HepG2 (cell line): Measurements from ENCODE around the gene TRIM67. TPM values are rescaled to one million over a fixed set of nuclear protein-coding genes. Genes with fewer than 3 reads are reported as not detected.
A peak's percentile ranks its signal among the peaks of the same experiment; 100 is the strongest.

Source experiments
- ATAC-seq: fragments of 200-7000 bp; cut with Tn5 transposase; 3 replicates; pipeline ENCODE4 v1.9.1; 2020; ENCODE audit warnings: mild to moderate bottlenecking, moderate library complexity
- BruUV-seq: library from RNA; stranded (reverse); fragments of 400-500 nt; replicated peaks from 2 replicates; lab custom pipeline; 2021; lab: Mats Ljungman, UMichigan
- CTCF ChIA-PET: fragments of 300-600 bp; formaldehyde crosslinking; extraction: SDS; loops from one replicate; lab custom pipeline; 2021; ENCODE audit warnings: low total read pairs, inconsistent platforms, low intra/inter-chr PET ratio; lab: Yijun Ruan, JAX
- POLR2A ChIA-PET: fragments of 350-600 bp; sonication (Branson Sonifier 250); formaldehyde crosslinking; loops from one replicate; lab custom pipeline; 2020; ENCODE audit warnings: antibody characterized with exemption, inconsistent platforms; lab: Yijun Ruan, JAX
- DNase-seq: peaks from one replicate; pipeline ENCODE4 v3.0.0-alpha.2; 2015; ENCODE audit warnings: low spot score
- FAIRE-seq: peaks from 3 replicates; lab custom pipeline; 2011; peaks lifted over from hg19 to GRCh38; lab: Jason Lieb, UNC
- H2AFZ ChIP-seq: one replicate; pipeline ENCODE4 v1.6.1; 2011; ENCODE audit warnings: low read length, inconsistent platforms
- H3K27ac ChIP-seq: fragments of 300-600 bp; 3 replicates; pipeline ENCODE4 v1.8.0; 2011; ENCODE audit warnings: mixed run types, mild to moderate bottlenecking, mixed read lengths, low read length, inconsistent platforms; ENCODE audit not compliant: insufficient read depth; ENCODE audit errors: extremely low read length
- H3K27me3 ChIP-seq, 2 experiments: fragments of 200-600 bp in 1 of 2; 2 replicates in 1 of 2; 3 replicates in 1 of 2; pipeline versions ENCODE4 v1.6.0 to v1.8.0; 2011; ENCODE audit warnings: low read length in 2 of 2, mild to moderate bottlenecking in 2 of 2, moderate library complexity in 2 of 2, inconsistent platforms in 1 of 2; ENCODE audit not compliant: insufficient read depth in 2 of 2, control insufficient read depth in 1 of 2
- H3K36me3 ChIP-seq, 2 experiments: fragments of 200-600 bp in 1 of 2; replicated peaks in 1 of 2; 2 replicates in 1 of 2; 3 replicates in 1 of 2; pipeline versions ENCODE4 v1.5.1 to v1.8.0; 2011; ENCODE audit warnings: low read length in 2 of 2, inconsistent platforms in 1 of 2; ENCODE audit not compliant: insufficient read depth in 2 of 2, control insufficient read depth in 1 of 2
- H3K4me1 ChIP-seq: 2 replicates; pipeline ENCODE4 v1.5.1; 2012; ENCODE audit warnings: low read length, inconsistent platforms; ENCODE audit not compliant: insufficient read depth
- H3K4me2 ChIP-seq: 2 replicates; pipeline ENCODE4 v1.6.0; 2011; ENCODE audit warnings: low read depth, low read length, inconsistent platforms
- H3K4me3 ChIP-seq, 3 experiments: fragments of 200-600 bp in 1 of 3; sonication (generic), shearing (Covaris generic) in 1 of 3; replicated peaks in 1 of 3; 2 replicates each; pipeline ENCODE4 v1.5.1; 2011 to 2016; ENCODE audit warnings: low read length in 3 of 3, inconsistent platforms in 2 of 3, low read depth in 2 of 3, mild to moderate bottlenecking in 2 of 3, control low read depth in 1 of 3, mixed read lengths in 1 of 3; ENCODE audit not compliant: insufficient read depth in 1 of 3
- H3K79me2 ChIP-seq: one replicate; pipeline ENCODE4 v1.6.1; 2011; ENCODE audit warnings: low read length, inconsistent platforms; ENCODE audit not compliant: insufficient read depth
- H3K9ac ChIP-seq: 2 replicates; pipeline ENCODE4 v1.6.0; 2011; ENCODE audit warnings: mild to moderate bottlenecking, low read depth, low read length, inconsistent platforms; ENCODE audit not compliant: insufficient read depth
- H3K9me3 ChIP-seq: 2 replicates; pipeline ENCODE4 v1.5.1; 2012; ENCODE audit warnings: mild to moderate bottlenecking, low read length
- H4K20me1 ChIP-seq: 2 replicates; pipeline ENCODE4 v1.6.0; 2011; ENCODE audit warnings: inconsistent platforms, mild to moderate bottlenecking, low read length, moderate library complexity; ENCODE audit not compliant: insufficient read depth
- ARID3A ChIP-seq: IDR thresholded peaks from 2 replicates; pipeline ENCODE4 v1.6.1; 2012; ENCODE audit warnings: low read depth, low read length, improper control_type of control experiment
- HHEX ChIP-seq: IDR thresholded peaks from 2 replicates; pipeline ENCODE4 v1.6.1; 2016; ENCODE audit warnings: control low read depth
- KDM6A ChIP-seq: IDR thresholded peaks from 2 replicates; pipeline ENCODE4 v1.6.1; 2016; ENCODE audit warnings: low read depth
- U2AF2 ChIP-seq: fragments of 200-400 bp; formaldehyde crosslinking; IDR thresholded peaks from 2 replicates; pipeline ENCODE4 v1.6.1; 2017; ENCODE audit warnings: low read depth, mild to moderate bottlenecking, low read length
- ZNF615 ChIP-seq: sonication (generic); formaldehyde crosslinking; IDR thresholded peaks from 2 replicates; pipeline ENCODE4 v1.5.0; 2020; ENCODE audit warnings: mild to moderate bottlenecking, missing genetic modification reagents, borderline replicate concordance
- WGBS: methylation state at CpG from one replicate; pipeline ENCODE4 v1.1.6; 2017; ENCODE audit warnings: low lambda C conversion rate; 5-methylcytosine and 5-hydroxymethylcytosine counted together
- in situ Hi-C: cut with HindIII; loops from 2 replicates; pipeline ENCODE4 v1.10.0; 2017; ENCODE audit warnings: low pct_unique_long_range_greater_than_20kb; ENCODE audit not compliant: extremely low pct_ligation_motif_present
- intact Hi-C: fragments of 100-400 bp; cut with micrococcal nuclease; formaldehyde crosslinking; loops from one replicate; pipeline ENCODE4 v1.10.0; 2022; ENCODE audit not compliant: unreplicated experiment
- polyA plus RNA-seq, 8 experiments: library from polyadenylated mRNA; depleted of rRNA in 3 of 8; stranded (reverse) in 7 of 8; unstranded in 1 of 8; fragments of >200 nt; fragmentation: Illumina TruSeq in 4 of 8; extraction: Trizol in 4 of 8; gene quantifications; 2 replicates each; pipeline versions ENCODE4 v1.2.1 to v1.2.3, GENCODE V29; 2011 to 2016; ENCODE audit warnings: low read depth in 4 of 8, missing spikeins in 1 of 8, mixed read lengths in 1 of 8; ENCODE audit not compliant: insufficient read depth in 1 of 8
- total RNA-seq, 5 experiments: library from RNA; depleted of rRNA; stranded (reverse); fragments of >200 nt; fragmentation: Illumina TruSeq; extraction: Trizol; gene quantifications; 2 replicates each; pipeline ENCODE4 v1.2.3, GENCODE V29; 2016; ENCODE audit warnings: low read depth in 1 of 5

Gene TRIM67
- total and polyA plus RNA-seq, 2 of the 13 experiments (the other 11 are each of a cell fraction or from before 2014, with no cell fraction given), result not detected

- no peak for TF ChIP-seq U2AF2
- TF ChIP-seq KDM6A (CRISPR knock-in tag), result no peak
These were observed 43.0 kb upstream of the TRIM67 start (continued) for GRCh38 chr1:231118704-231119453.

DNA sequence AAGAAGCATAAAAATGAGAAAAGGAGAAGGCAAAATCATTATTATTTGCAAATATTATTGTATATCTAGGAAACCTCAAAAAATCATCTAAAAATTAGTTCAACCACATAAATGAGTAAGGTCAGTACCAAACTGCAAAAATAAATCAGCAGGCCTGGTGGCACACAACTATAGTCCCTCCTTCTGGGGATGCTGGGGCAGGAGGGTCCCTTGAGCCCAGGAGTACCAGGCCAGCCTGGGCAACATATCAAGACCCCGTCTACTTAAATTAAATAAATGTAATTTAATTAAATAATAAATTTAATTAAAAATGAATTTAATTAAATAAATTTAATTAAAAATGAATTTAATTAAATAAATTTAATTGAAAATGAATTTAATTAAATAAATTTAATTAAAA is 40.3 kb upstream of the TRIM67 start:
- no peak overlapping the region for H3K4me3 ChIP-seq
- no peak for ATAC-seq
- no peaks in the 10 kb centered on the region for H3K9me3 ChIP-seq
- H3K9ac ChIP-seq, result no peak overlapping the region
- no peak for DNase-seq
- CTCF ChIA-PET, result no interaction called here
- H3K36me3 ChIP-seq, result no peaks in the 10 kb centered on the region
- no peak for FAIRE-seq
- peaks cover 7% of the 10 kb centered on the region for H3K4me1 ChIP-seq
- no peak overlapping the region for H3K4me2 ChIP-seq
- H3K27me3 ChIP-seq, result peaks cover 0 to 6% of the 10 kb centered on the region in 2 experiments; a peak in 1 of 5 replicates
- 11% methylated on average over 1 of the region's 1 CpG for WGBS
- in situ Hi-C loops (no loop called here), intact Hi-C loops (no loop called here)
- no peak overlapping the region for H3K27ac ChIP-seq
- POLR2A ChIA-PET, result no interaction called here
- no peak for TF ChIP-seq HHEX (CRISPR knock-in tag)
- TF ChIP-seq ARID3A, result peak; percentile 10; the same call in 1 of the 2 replicates
- no peak for TF ChIP-seq ZNF615 (CRISPR knock-in tag)
- no TSS peak for BruUV-seq
- no peaks in the 10 kb centered on the region for H3K79me2 ChIP-seq
- no peaks in the 10 kb centered on the region for H4K20me1 ChIP-seq
- no peak overlapping the region for H2AFZ ChIP-seq
